ENCODE data around the gene NEURL1. TPM values are rescaled to one million over a fixed set of nuclear protein-coding genes. Genes with fewer than 3 reads are reported as not detected.

Gene NEURL1
- total RNA-seq, 4 donors from 2014 or later, result 67.6 to 147 (median 110) TPM

DNA sequence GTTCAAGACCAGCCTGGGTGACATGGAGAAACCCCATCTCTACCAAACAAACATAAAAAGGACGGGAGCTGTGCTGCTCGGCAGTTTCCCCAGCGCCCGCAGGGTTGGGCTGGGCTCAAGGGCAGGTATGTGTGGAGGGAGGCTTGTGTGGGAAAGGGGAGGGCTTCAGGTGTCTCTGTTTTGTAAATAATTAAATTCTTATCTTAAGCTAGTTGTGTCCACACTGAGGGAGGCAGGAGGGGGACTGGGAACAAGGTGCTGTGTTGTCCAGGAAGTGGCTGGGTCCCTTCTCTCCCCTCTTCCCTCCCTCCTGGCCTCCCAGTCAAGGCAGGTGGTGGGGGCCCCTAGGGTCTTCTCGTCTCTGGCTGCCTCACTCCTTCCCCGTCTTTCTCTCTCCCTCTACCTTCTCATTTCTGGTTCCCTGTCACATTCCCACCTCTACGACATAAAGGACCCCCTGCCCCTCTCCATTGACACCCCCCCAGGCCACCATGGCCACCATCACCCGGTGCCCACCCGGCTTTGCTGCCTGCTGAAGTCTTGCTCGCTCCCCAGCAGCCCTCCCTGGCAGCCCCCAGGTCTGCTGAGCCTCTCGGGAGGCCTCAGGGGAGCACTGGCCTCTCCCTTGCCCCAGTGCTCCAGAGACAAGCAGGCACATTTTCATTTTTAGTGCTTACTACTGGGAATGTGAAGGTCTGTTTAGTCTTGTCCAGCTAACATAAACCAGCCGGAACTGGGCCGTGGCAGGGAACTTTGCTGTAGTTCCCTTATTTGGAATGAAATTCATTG, 19.3 kb downstream of the NEURL1 start:
- no peak overlapping the region for H3K27ac ChIP-seq
- in situ Hi-C loops (cut with MboI; ENCODE audit: low sequenced_read_pairs in 4 of 4) (no loop called here), intact Hi-C loops (cut with DNase I; ENCODE audit: low total_unique reads) (no loop called here)
- H3K27me3 ChIP-seq, result no peaks in the 10 kb centered on the region
- DNase-seq (no peak), ATAC-seq (no peak)
- TF ChIP-seq, protein P1, sequence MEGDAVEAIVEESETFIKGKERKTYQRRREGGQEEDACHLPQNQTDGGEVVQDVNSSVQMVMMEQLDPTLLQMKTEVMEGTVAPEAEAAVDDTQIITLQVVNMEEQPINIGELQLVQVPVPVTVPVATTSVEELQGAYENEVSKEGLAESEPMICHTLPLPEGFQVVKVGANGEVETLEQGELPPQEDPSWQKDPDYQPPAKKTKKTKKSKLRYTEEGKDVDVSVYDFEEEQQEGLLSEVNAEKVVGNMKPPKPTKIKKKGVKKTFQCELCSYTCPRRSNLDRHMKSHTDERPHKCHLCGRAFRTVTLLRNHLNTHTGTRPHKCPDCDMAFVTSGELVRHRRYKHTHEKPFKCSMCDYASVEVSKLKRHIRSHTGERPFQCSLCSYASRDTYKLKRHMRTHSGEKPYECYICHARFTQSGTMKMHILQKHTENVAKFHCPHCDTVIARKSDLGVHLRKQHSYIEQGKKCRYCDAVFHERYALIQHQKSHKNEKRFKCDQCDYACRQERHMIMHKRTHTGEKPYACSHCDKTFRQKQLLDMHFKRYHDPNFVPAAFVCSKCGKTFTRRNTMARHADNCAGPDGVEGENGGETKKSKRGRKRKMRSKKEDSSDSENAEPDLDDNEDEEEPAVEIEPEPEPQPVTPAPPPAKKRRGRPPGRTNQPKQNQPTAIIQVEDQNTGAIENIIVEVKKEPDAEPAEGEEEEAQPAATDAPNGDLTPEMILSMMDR (IDR thresholded peaks at IDR 0.05 in 4 of 5, conservative IDR thresholded peaks at IDR 0.05 in 1 of 5), result no peak
- TF ChIP-seq POLR2A (IDR thresholded peaks at IDR 0.05), result no peak
- H3K4me3 ChIP-seq, result no peak overlapping the region
- no peaks in the 10 kb centered on the region for H3K9me3 ChIP-seq
- no peaks in the 10 kb centered on the region for H3K36me3 ChIP-seq
- no peaks in the 10 kb centered on the region for H3K4me1 ChIP-seq

DNA sequence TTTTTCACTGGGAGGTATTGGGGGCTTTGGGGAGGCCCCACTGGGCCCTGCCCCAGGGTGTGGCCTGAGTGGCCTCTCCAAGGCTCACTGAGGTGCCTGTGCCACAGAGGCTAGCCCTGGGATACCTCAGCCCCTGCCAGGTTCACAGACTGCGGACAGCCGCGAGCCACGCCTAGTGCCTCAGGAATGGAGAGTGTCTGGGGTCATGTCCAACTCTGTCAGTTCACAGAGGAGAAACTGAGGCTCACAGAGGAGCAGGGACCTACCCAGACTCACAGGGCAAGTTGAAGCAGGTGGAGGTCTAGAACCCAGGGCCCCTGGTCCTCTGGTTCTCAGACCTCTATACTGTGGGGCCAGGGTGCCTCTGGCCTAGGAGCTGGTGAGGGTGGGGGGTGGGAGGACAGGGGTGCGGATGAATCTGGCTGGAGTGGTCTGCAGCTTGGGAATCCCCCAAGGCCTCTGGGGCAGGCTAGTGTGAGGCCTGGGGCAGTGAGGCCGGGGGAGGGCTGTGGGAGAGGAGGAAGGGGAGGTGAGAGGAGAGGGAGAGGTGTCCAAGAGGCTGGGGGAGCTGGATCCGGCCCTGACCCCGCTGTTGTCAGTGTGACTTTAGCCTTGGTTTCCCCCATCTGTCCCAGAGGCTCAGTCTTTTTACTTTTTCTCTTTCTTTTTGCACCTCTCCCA, 20.0 kb downstream of the NEURL1 start:
- intact Hi-C loops (cut with DNase I; ENCODE audit: low total_unique reads), result no loop called here

DNA sequence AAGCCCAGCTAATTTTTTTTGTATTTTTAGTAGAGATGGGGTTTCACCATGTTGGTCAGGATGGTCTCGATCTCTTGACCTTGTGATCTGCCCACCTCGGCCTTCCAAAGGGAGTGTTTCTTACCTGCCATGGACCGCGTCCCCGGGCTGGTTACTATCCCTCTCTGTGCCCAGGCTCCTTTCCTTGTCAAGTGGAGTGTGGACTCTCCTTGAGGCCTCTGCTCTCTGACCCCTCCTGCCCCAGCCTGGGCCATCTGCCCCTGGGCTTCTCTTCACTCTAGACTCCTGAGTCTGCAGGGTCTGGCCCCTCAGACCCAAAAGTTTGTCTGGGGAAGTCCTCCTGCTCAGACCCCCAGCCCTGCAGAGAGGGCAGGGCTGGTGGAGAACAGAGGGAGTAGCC, 20.7 kb downstream of the NEURL1 start:
- in situ Hi-C loops (cut with MboI; ENCODE audit: low sequenced_read_pairs in 4 of 4), result no loop called here
- Histone ChIP-seq H3K9me3 (no peaks in the 10 kb centered on the region), H3K27ac (no peak overlapping the region), H3K4me3 (no peak overlapping the region), H3K4me1 (no peaks in the 10 kb centered on the region), H3K36me3 (no peaks in the 10 kb centered on the region), H3K27me3 (no peaks in the 10 kb centered on the region)
- intact Hi-C loops (cut with DNase I; ENCODE audit: low total_unique reads), result no loop called here
- TF ChIP-seq, protein P1 (IDR thresholded peaks at IDR 0.05 in 4 of 5, conservative IDR thresholded peaks at IDR 0.05 in 1 of 5), result no peak
- no peak for TF ChIP-seq POLR2A (IDR thresholded peaks at IDR 0.05)
- ATAC-seq, result no peak
- no peak for DNase-seq

More for the DNA sequence above, 20.0 kb downstream of the NEURL1 start:
- Histone ChIP-seq H3K27ac (no peak overlapping the region), H3K27me3 (no peaks in the 10 kb centered on the region), H3K9me3 (no peaks in the 10 kb centered on the region), H3K36me3 (no peaks in the 10 kb centered on the region), H3K4me1 (no peaks in the 10 kb centered on the region), H3K4me3 (no peak overlapping the region)
- TF ChIP-seq, protein P1 (IDR thresholded peaks at IDR 0.05 in 4 of 5, conservative IDR thresholded peaks at IDR 0.05 in 1 of 5), result no peak
- TF ChIP-seq POLR2A (IDR thresholded peaks at IDR 0.05), result no peak
- DNase-seq, result no peak
- ATAC-seq, result no peak
- in situ Hi-C loops (cut with MboI; ENCODE audit: low sequenced_read_pairs in 4 of 4), result no loop called here

DNA sequence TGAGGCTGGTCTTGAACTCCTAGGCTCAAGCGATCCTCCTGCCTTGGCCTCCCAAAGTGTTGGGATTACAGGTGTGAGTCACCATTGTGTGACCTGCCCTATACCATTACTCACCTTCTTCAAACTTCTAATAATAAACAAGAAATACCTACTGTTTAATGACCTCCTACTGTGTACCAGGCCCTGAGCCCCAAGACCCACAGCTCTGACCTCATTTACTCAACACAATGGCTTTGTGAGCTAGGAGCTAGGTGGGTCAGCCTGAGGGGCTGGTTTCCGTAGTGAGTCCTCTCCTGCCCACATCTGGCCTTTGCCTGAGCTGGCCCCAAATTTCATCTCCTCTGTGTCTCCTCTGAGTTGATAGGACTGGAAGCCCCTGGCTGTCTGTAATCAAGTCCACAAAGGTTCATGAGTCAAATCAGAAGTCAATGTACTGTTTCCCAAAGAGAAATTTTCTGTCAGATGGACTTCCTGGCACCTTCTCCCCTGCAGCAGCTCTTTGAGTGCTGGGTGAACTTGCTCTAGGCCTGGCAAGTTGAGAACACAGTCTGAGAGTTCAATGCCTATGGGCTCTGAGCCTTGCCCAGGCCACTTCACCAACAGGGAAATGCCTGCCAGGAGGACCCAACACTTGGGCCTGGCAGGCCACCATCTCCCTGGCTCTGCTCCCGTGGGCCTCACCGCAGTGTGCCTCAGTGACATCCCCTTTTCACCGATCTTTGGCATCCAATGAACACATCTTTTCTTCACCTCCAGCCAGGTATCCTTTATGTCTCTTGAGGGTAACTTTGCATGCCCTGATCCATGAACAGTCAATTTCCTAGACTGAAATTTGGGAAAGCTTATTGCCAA, 24.0 kb downstream of the NEURL1 start:
- Histone ChIP-seq H3K4me1 (no peaks in the 10 kb centered on the region), H3K27ac (no peak overlapping the region), H3K4me3 (no peak overlapping the region), H3K27me3 (no peaks in the 10 kb centered on the region), H3K36me3 (no peaks in the 10 kb centered on the region), H3K9me3 (no peaks in the 10 kb centered on the region)
- TF ChIP-seq, protein P1 (IDR thresholded peaks at IDR 0.05 in 4 of 5, conservative IDR thresholded peaks at IDR 0.05 in 1 of 5), result no peak
- TF ChIP-seq POLR2A (IDR thresholded peaks at IDR 0.05), result no peak
- intact Hi-C loops (cut with DNase I; ENCODE audit: low total_unique reads) (no loop called here), in situ Hi-C loops (cut with MboI; ENCODE audit: low sequenced_read_pairs in 4 of 4) (no loop called here)
- ATAC-seq (no peak), DNase-seq (no peak)
